ENCODE data around the gene RCSD1. TPM values are rescaled to one million over a fixed set of nuclear protein-coding genes. Genes with fewer than 3 reads are reported as not detected.

RCSD1 gene
- total RNA-seq, 2 experiments from 2014 or later, result 131 to 133 TPM

DNA sequence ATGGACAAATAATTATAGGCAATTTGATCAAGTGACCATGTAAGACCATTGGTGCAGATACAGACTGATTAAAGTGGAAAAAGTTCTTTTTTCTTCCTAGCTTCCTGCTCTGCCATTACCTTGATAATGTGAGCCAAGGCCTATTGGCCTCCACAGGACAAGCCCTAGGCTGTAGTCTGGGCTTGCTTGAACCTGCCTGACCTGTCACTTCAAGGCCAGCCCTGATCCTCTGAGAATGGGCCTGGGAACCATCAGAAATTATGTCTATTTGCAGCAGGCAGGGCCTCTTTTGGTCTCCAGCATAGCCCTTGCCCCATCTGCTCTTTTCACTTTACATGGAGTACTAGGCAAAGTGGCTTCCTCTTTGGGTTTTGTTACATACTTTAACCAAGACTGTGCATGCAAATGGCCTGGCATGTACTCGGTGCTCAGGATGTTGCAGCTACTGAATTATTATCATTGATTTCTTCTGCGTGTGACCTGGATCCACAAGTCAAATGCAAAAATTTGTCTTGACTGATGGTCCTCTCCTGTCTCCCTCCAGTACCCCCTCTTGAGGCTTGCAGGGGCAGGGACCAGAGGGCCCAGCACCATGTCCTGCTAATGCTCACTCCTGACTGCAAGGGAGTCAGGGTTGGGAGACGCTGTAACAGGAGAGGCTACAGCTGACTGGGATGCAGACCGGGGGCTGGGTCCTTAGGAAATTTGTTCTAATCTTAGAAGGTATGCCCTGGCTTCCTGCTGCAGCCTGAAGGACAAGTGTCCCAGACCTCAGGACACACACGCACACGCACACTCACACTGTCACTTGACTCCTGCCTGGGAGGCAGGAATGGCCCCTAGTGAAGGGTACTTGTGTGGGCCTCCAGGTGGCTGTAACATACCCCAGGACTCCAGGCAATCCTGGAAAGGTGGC is 39.4 kb downstream of the RCSD1 start:
- H3K4me3 Mint-ChIP-seq, result no peak overlapping the region
- ATAC-seq (ENCODE audit: low read depth) (no peak), DNase-seq (no peak)
- POLR2A ChIA-PET, result interaction anchor here (0.7 kb wide), 1 partner anchor 149 kb away, joined by 4 read pairs; no protein-coding TSS in a partner anchor
- H3K9me3 Mint-ChIP-seq, result no peaks in the 10 kb centered on the region
- H3K27ac Mint-ChIP-seq, result peak overlapping the region; percentile 28
- H3K27me3 Mint-ChIP-seq, result no peaks in the 10 kb centered on the region
- peaks cover 53% of the 10 kb centered on the region for H3K36me3 Mint-ChIP-seq
- peaks cover 30% of the 10 kb centered on the region for H3K4me1 Mint-ChIP-seq

DNA sequence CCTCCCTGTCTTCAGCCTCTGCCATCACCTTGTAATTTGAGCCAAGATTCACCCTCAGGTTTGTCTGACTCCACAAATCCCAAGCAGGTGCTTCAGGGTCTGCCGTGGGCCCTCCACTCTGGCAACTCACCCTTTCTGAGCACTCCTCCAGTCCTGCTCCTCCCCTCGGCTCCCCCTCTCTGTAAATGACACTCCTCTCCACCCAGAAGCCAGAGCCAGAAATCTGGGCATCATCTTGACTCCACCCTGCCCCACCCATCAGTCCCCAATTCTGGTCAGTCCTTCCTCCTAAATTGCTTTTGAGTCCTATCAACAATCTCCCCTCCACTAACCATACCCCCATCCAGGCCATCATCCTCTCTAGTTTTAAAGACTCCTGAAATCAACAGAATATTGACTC is 40.5 kb downstream of the RCSD1 start:
- no peaks in the 10 kb centered on the region for H3K9me3 Mint-ChIP-seq
- H3K27ac Mint-ChIP-seq, result no peak overlapping the region
- no peaks in the 10 kb centered on the region for H3K27me3 Mint-ChIP-seq
- POLR2A ChIA-PET, result no interaction called here
- H3K4me3 Mint-ChIP-seq, result no peak overlapping the region
- H3K4me1 Mint-ChIP-seq, result peaks cover 31% of the 10 kb centered on the region
- ATAC-seq (ENCODE audit: low read depth) (no peak), DNase-seq (no peak)
- H3K36me3 Mint-ChIP-seq, result peaks cover 54% of the 10 kb centered on the region

DNA sequence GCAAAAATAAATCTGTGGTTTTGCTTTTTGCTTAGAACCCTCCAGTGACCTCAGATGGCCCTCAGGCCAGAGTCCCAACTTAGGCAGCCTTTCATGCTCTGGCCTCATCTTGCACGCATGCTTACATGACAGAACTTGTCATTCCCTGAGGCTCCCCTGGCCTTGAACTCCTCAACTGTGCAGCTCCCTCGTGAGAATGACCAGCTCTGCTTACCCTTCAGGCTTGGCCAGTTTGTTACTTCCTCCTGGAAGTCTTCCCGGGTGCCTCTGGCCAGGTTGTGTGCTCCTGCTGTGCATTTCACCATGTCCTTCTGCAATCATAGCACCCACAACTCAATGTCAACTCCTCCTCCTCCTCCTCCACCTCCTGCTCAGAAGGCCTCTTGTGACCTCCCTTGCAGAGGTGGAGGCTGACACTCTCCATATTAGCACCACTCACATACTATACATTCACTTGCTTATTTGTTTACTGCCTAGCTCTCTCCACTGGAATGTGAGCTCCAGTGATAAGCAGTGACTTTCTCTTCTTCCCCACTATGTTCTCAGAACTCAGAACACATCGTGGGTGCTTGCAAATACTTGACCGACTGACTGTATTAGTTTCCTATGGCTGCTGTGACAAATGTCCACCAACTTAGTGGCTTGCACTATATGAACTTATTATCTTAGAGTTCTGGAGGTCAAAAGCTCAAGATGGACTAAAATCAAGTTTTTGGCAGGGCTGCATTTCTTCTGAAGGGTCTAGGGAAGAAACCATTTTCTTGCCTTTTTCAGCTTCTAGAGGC is 41.9 kb downstream of the RCSD1 start:
- ATAC-seq (ENCODE audit: low read depth) (no peak), DNase-seq (no peak)
- Mint-ChIP-seq H3K9me3 (no peaks in the 10 kb centered on the region), H3K4me3 (no peak overlapping the region), H3K36me3 (peaks cover 58% of the 10 kb centered on the region), H3K27ac (peak overlapping the region; percentile 49), H3K27me3 (no peaks in the 10 kb centered on the region), H3K4me1 (peaks cover 31% of the 10 kb centered on the region)
- POLR2A ChIA-PET, result interaction anchor here (1.4 kb wide), 1 partner anchor 22 kb away, joined by 4 read pairs; no protein-coding TSS in a partner anchor

DNA sequence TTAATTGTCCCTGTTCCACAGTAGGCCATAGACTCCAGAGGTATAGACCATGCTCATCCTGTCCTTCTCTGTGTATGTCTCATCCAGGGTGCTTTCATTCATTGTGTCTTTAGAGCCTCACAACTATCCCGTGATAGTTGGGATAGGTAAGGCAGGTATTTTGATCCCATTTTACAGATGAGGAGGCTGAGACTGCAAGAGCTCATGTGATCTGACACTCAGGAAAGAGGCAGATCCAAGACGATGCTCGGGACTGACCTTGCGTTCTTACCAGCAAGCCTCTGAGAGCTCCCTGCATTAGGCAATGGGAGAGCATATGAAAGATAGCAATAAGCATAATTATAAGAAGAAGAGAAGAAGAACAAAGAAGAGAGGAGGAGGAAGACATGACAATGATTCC is 42.8 kb downstream of the RCSD1 start:
- POLR2A ChIA-PET, result interaction anchor here (1.4 kb wide), 1 partner anchor 22 kb away, joined by 4 read pairs; no protein-coding TSS in a partner anchor
- Mint-ChIP-seq H3K27ac (peak overlapping the region; percentile 39), H3K9me3 (no peaks in the 10 kb centered on the region), H3K4me1 (peaks cover 36% of the 10 kb centered on the region), H3K4me3 (no peak overlapping the region), H3K36me3 (peaks cover 64% of the 10 kb centered on the region), H3K27me3 (no peaks in the 10 kb centered on the region)
- DNase-seq (no peak), ATAC-seq (ENCODE audit: low read depth) (no peak)

DNA sequence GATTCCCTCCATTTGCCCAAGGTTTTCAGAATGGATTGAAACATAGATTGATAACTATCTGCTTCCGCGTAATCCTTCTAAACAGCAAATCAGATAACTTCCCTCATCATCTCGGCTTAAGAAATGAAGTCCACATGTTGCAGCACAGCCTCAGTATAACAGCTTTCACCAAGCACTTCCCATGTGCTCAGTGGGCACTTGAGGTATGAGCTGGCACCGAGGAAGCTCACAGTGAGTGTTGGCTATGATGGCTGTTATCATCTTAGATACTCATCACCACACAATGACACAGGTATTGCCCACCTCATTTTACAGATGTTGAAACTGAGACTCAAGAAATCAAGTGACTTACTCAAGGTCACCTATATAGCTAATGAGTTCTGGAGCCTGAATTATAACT is 43.2 kb downstream of the RCSD1 start:
- peaks cover 63% of the 10 kb centered on the region for H3K36me3 Mint-ChIP-seq
- POLR2A ChIA-PET, result no interaction called here
- DNase-seq (no peak), ATAC-seq (ENCODE audit: low read depth) (no peak)
- H3K9me3 Mint-ChIP-seq, result no peaks in the 10 kb centered on the region
- peak overlapping the region; percentile 13 for H3K27ac Mint-ChIP-seq
- no peaks in the 10 kb centered on the region for H3K27me3 Mint-ChIP-seq
- no peak overlapping the region for H3K4me3 Mint-ChIP-seq
- H3K4me1 Mint-ChIP-seq, result peaks cover 35% of the 10 kb centered on the region

DNA sequence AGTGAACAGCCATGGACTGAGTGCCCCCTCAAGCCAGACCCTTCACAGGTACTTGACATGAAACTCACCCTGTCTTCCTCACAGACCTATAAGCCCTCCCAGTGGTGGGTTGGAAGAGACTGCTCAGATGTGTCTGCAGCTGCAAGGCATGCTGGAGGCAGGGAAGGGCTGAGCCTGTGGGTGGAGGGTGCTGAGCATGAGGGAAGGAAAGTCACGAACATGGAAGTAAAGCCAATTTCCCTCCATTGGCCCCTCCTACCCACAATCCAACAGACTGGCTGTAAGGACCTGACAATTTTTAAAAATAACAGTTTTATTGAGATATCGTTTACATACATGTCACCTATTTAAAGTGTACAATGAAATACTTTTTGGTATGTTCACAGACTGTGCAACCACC is 44.1 kb downstream of the RCSD1 start:
- POLR2A ChIA-PET, result no interaction called here
- DNase-seq (no peak), ATAC-seq (ENCODE audit: low read depth) (no peak)
- H3K9me3 Mint-ChIP-seq, result no peaks in the 10 kb centered on the region
- H3K36me3 Mint-ChIP-seq, result peaks cover 56% of the 10 kb centered on the region
- no peak overlapping the region for H3K4me3 Mint-ChIP-seq
- no peaks in the 10 kb centered on the region for H3K27me3 Mint-ChIP-seq
- H3K4me1 Mint-ChIP-seq, result peaks cover 29% of the 10 kb centered on the region
- no peak overlapping the region for H3K27ac Mint-ChIP-seq

DNA sequence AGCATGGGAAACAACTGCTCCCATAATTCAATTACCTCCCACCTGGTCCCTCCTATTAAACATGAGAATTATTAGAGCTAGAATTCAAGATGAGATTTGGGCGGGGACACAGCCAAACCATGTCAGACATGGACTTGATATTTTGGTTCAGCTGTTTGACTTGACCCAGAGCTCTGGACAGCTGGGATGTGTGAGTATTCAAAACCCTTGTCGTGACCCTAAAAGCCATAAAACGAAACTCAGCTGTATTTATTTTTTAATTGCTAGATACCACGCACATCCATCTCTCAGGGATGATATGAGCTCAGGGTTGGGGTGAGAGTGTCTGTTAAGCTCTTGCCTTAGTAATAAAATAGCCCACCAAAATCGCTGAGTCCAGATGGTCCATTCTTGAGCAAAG is 45.4 kb downstream of the RCSD1 start:
- Mint-ChIP-seq H3K4me1 (peaks cover 27% of the 10 kb centered on the region), H3K36me3 (peaks cover 52% of the 10 kb centered on the region), H3K9me3 (no peaks in the 10 kb centered on the region), H3K27me3 (no peaks in the 10 kb centered on the region), H3K4me3 (no peak overlapping the region), H3K27ac (no peak overlapping the region)
- ATAC-seq (ENCODE audit: low read depth), result no peak
- POLR2A ChIA-PET, result no interaction called here
- DNase-seq, result no peak

DNA sequence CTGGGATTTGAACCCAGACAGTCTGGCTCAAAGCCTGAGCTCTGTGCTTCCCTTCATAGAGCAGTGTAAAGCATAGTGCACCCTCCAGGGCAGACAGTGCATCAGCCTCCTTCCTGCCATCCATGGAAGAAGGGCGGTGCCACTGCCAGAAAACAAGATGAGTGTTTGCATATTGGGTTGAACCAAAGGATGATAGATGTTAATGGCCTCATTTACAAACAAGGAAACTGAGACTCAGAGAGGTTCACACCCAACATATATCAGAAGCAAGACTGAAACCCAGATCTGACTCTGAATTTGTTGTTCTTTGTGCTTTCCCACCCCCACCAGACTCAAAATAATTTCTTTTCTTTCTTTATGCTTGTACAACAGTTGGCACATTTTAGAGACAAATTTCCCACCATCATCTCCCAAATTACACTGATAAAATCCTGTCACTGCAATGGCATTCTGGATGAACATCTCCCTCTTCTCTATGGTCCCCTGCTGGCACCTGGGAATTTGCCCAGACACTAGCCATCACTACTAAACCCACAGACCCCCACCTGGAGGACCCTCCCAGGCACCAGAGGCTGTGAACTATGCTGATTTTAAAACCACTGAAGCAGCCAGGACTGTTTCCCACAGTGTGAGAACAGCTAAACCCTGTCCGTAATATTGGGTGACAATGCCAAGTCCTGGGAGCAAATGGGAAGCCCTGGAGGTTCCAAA is 46.3 kb downstream of the RCSD1 start:
- no peak overlapping the region for H3K4me3 Mint-ChIP-seq

DNA sequence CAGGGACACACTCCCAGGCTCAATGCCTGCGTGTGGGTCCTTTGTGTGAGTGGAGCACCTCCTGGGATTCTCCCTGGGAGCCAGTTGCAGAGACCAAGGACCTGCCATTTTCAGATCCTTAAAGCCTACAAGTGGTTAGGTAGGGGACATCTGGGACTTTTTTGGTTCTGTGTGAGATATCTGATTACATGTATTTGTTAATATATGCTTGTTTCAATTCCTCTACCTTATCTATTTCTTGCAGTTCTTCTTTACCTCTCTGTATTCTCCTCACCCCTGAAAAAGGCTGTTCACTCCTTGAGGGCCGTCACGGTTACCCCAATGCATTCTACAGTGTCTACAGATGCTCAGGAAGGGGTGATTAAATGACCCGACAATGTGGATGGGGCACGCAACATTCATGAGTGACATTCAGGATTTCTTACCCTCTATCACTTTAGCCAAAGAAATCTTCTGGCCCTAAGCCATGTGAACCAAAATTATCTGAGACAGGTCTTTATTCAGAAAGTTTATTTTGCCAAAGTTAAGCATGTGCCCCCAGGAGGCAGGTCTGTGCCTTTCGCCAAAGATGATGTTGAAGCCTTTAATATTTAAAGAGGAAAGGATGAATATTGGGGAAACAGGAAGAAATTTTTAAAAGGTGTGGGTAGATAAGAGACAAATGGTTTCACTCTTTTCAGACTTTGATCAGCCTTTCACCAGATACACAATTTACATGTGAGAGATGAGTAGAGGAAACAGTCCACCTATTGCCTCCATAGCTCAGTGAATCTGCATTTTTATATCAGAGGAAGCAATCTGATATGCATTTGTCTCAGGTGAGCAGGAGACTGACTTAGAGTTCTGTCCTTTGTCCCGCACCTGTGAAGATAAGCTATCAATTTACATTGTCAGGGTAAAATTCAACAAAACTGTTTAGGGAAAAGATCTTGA is 47.1 kb downstream of the RCSD1 start:
- no peaks in the 10 kb centered on the region for H3K27me3 Mint-ChIP-seq
- peaks cover 41% of the 10 kb centered on the region for H3K36me3 Mint-ChIP-seq
- ATAC-seq (ENCODE audit: low read depth), result no peak
- peak overlapping the region; percentile 14 for H3K27ac Mint-ChIP-seq
- H3K9me3 Mint-ChIP-seq, result no peaks in the 10 kb centered on the region
- no peak overlapping the region for H3K4me3 Mint-ChIP-seq
- no peak for DNase-seq
- POLR2A ChIA-PET, result interaction anchor here (0.7 kb wide), 1 partner anchor 129 kb away, joined by 5 read pairs; no protein-coding TSS in a partner anchor
- peaks cover 18% of the 10 kb centered on the region for H3K4me1 Mint-ChIP-seq

More for the DNA sequence above, 46.3 kb downstream of the RCSD1 start:
- no peak for DNase-seq
- H3K27me3 Mint-ChIP-seq, result no peaks in the 10 kb centered on the region
- no peaks in the 10 kb centered on the region for H3K9me3 Mint-ChIP-seq
- POLR2A ChIA-PET, result interaction anchor here (0.7 kb wide), 1 partner anchor 128 kb away, joined by 5 read pairs; no protein-coding TSS in a partner anchor
- H3K36me3 Mint-ChIP-seq, result peaks cover 45% of the 10 kb centered on the region
- no peak for ATAC-seq (ENCODE audit: low read depth)
- no peak overlapping the region for H3K27ac Mint-ChIP-seq
- peaks cover 25% of the 10 kb centered on the region for H3K4me1 Mint-ChIP-seq

DNA sequence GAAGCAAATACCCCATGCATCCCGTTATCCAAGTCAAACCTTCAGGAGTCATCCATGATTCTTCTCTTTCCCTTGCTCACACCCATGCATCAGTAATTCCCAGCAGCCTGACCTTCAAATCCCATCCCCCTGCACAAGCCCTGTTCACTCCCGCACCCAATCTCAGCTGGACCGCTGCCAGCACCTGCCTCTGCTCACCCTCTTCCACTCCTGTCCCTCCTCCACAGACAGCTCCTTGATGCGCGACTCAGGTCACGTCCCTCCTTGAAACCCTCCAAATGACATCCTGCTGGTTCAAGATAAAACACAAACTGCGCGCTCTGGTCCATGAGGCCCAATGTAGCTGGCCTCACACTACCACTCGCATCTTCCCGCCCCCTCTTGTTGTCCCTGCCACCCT is 48.4 kb downstream of the RCSD1 start:
- Mint-ChIP-seq H3K9me3 (no peaks in the 10 kb centered on the region), H3K36me3 (peaks cover 33% of the 10 kb centered on the region), H3K27ac (no peak overlapping the region), H3K4me1 (peaks cover 13% of the 10 kb centered on the region), H3K27me3 (no peaks in the 10 kb centered on the region), H3K4me3 (no peak overlapping the region)
- POLR2A ChIA-PET, result no interaction called here
- ATAC-seq (ENCODE audit: low read depth) (no peak), DNase-seq (no peak)

DNA sequence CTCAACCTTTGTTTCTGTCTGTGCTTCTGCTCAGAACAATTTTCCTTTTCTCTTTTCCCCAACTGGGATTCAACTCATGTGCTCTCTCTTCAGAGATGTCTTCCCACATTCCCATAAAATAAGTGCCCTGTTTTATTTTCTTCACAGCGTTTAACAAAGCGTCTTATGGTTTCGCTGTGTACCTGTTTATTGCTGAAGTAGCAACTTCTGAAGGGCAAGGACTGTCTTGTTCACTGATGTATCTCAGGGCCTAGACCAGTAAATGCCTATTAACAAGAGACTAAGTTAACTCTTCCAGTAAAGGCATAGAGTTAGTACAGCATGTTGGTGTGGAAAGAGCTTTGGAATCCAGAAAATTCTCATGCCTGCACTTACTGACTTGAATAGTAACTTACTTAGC is 48.8 kb downstream of the RCSD1 start:
- Mint-ChIP-seq H3K4me3 (no peak overlapping the region), H3K36me3 (peaks cover 29% of the 10 kb centered on the region), H3K9me3 (no peaks in the 10 kb centered on the region), H3K27ac (no peak overlapping the region), H3K27me3 (no peaks in the 10 kb centered on the region), H3K4me1 (peaks cover 10% of the 10 kb centered on the region)
- ATAC-seq (ENCODE audit: low read depth) (no peak), DNase-seq (no peak)
- POLR2A ChIA-PET, result no interaction called here

DNA sequence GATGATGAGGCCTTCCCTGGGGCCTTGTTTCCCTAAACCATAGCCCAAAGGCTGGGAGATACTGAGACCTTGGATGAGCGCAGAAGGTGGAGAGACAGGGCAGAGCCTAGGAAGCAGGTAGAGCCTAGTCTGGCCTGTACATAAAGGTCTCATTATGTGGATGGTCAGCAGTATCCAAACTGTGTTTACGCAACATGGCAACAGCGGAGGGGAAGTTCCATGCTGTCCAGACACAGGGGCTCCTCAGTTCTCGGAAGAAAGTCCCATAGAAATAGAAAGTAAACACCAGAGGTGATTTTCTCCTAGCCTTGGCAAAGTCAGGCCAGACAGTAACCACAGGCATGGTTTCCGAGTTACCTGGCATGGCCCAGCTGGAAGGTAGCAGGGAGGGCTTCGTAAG is 49.7 kb downstream of the RCSD1 start:
- Mint-ChIP-seq H3K27ac (no peak overlapping the region), H3K9me3 (no peaks in the 10 kb centered on the region), H3K36me3 (peaks cover 27% of the 10 kb centered on the region), H3K4me1 (peaks cover 11% of the 10 kb centered on the region), H3K27me3 (no peaks in the 10 kb centered on the region), H3K4me3 (no peak overlapping the region)
- no peak for ATAC-seq (ENCODE audit: low read depth)
- POLR2A ChIA-PET, result no interaction called here
- DNase-seq, result no peak

Data from activated naive CD8-positive, alpha-beta T cell treated with anti-CD3 and anti-CD28 coated beads, Interleukin-2, amount 10 ng/mL, durations not matched to agents 7 days and 5 days (primary cell).